IPS-18a (cell line): ENCODE data around the gene CREB5.

Source experiments
- H3K27ac ChIP-seq: one replicate; pipeline ENCODE4 v1.5.1; 2013; ENCODE audit warnings: low read length
- H3K27me3 ChIP-seq: one replicate; pipeline ENCODE4 v1.6.1; 2013; ENCODE audit warnings: mild to moderate bottlenecking, low read length; ENCODE audit not compliant: control insufficient read depth, insufficient read depth
- H3K36me3 ChIP-seq: one replicate; pipeline ENCODE4 v1.6.1; 2013; ENCODE audit warnings: low read depth, low read length; ENCODE audit not compliant: control insufficient read depth
- H3K4me1 ChIP-seq: one replicate; pipeline ENCODE4 v1.6.1; 2013; ENCODE audit warnings: low read depth, low read length; ENCODE audit not compliant: control insufficient read depth
- H3K4me3 ChIP-seq: one replicate; pipeline ENCODE4 v1.5.1; 2013; ENCODE audit warnings: low read length
- H3K9ac ChIP-seq: one replicate; pipeline ENCODE4 v1.6.1; 2013; ENCODE audit warnings: mild to moderate bottlenecking, low read length, moderate library complexity
- H3K9me3 ChIP-seq: one replicate; pipeline ENCODE4 v1.6.1; 2013; ENCODE audit warnings: low read depth, low read length; ENCODE audit not compliant: control insufficient read depth

Gene CREB5

GRCh38 chr7:28469562-28469961 is 57.2 kb downstream of the CREB5 start:
- no peaks in the 10 kb centered on the region for H3K27me3 ChIP-seq
- H3K27ac ChIP-seq, result no peak overlapping the region
- H3K4me1 ChIP-seq, result no peaks in the 10 kb centered on the region

GRCh38 chr7:28470344-28470743 is 58.0 kb downstream of the CREB5 start:
- H3K4me1 ChIP-seq, result no peaks in the 10 kb centered on the region
- no peak overlapping the region for H3K4me3 ChIP-seq
- no peak overlapping the region for H3K9ac ChIP-seq
- no peak overlapping the region for H3K27ac ChIP-seq
- H3K36me3 ChIP-seq, result no peaks in the 10 kb centered on the region
- H3K9me3 ChIP-seq, result no peaks in the 10 kb centered on the region
- no peaks in the 10 kb centered on the region for H3K27me3 ChIP-seq

More at GRCh38 chr7:28469562-28469961, 57.2 kb downstream of the CREB5 start:
- Histone ChIP-seq H3K9me3 (no peaks in the 10 kb centered on the region), H3K36me3 (no peaks in the 10 kb centered on the region), H3K4me3 (no peak overlapping the region), H3K9ac (no peak overlapping the region)

GRCh38 chr7:28472332-28472731 is 60.0 kb downstream of the CREB5 start:
- no peak overlapping the region for H3K9ac ChIP-seq
- H3K36me3 ChIP-seq, result no peaks in the 10 kb centered on the region
- no peaks in the 10 kb centered on the region for H3K27me3 ChIP-seq
- no peak overlapping the region for H3K4me3 ChIP-seq
- H3K27ac ChIP-seq, result no peak overlapping the region
- no peaks in the 10 kb centered on the region for H3K4me1 ChIP-seq
- no peaks in the 10 kb centered on the region for H3K9me3 ChIP-seq

GRCh38 chr7:28473571-28474281 is 61.4 kb downstream of the CREB5 start:
- Histone ChIP-seq H3K9ac (no peak overlapping the region), H3K27ac (no peak overlapping the region), H3K9me3 (no peaks in the 10 kb centered on the region), H3K36me3 (no peaks in the 10 kb centered on the region), H3K27me3 (no peaks in the 10 kb centered on the region), H3K4me3 (no peak overlapping the region), H3K4me1 (no peaks in the 10 kb centered on the region)

GRCh38 chr7:28474282-28474638 is 61.9 kb downstream of the CREB5 start:
- Histone ChIP-seq H3K9me3 (no peaks in the 10 kb centered on the region), H3K4me3 (no peak overlapping the region), H3K4me1 (peaks cover 3% of the 10 kb centered on the region), H3K27ac (no peak overlapping the region), H3K9ac (no peak overlapping the region), H3K27me3 (no peaks in the 10 kb centered on the region), H3K36me3 (no peaks in the 10 kb centered on the region)

- peaks cover 6% of the 10 kb centered on the region for H3K4me1 ChIP-seq
- H3K9ac ChIP-seq, result no peak overlapping the region
- H3K36me3 ChIP-seq, result no peaks in the 10 kb centered on the region
- no peak overlapping the region for H3K27ac ChIP-seq
- no peak overlapping the region for H3K4me3 ChIP-seq
- H3K9me3 ChIP-seq, result no peaks in the 10 kb centered on the region
- H3K27me3 ChIP-seq, result no peaks in the 10 kb centered on the region
These were observed 62.3 kb downstream of the CREB5 start for GRCh38 chr7:28474640-28475039.

- Histone ChIP-seq H3K9me3 (no peaks in the 10 kb centered on the region), H3K9ac (no peak overlapping the region), H3K27ac (no peak overlapping the region), H3K36me3 (no peaks in the 10 kb centered on the region), H3K4me1 (peaks cover 27% of the 10 kb centered on the region), H3K4me3 (no peak overlapping the region), H3K27me3 (no peaks in the 10 kb centered on the region)
These were observed 64.7 kb downstream of the CREB5 start for GRCh38 chr7:28477041-28477442.

- Histone ChIP-seq H3K9ac (no peak overlapping the region), H3K9me3 (no peaks in the 10 kb centered on the region), H3K36me3 (no peaks in the 10 kb centered on the region), H3K27ac (no peak overlapping the region), H3K4me3 (no peak overlapping the region), H3K4me1 (peaks cover 43% of the 10 kb centered on the region), H3K27me3 (no peaks in the 10 kb centered on the region)
These were observed 66.3 kb downstream of the CREB5 start for GRCh38 chr7:28478656-28479055.

GRCh38 chr7:28479507-28479947 is 67.2 kb downstream of the CREB5 start:
- H3K27ac ChIP-seq, result no peak overlapping the region
- peaks cover 51% of the 10 kb centered on the region for H3K4me1 ChIP-seq
- no peaks in the 10 kb centered on the region for H3K36me3 ChIP-seq
- no peak overlapping the region for H3K4me3 ChIP-seq
- H3K9me3 ChIP-seq, result no peaks in the 10 kb centered on the region
- H3K27me3 ChIP-seq, result no peaks in the 10 kb centered on the region
- no peak overlapping the region for H3K9ac ChIP-seq

- no peaks in the 10 kb centered on the region for H3K27me3 ChIP-seq
- H3K36me3 ChIP-seq, result no peaks in the 10 kb centered on the region
- H3K9me3 ChIP-seq, result no peaks in the 10 kb centered on the region
- peaks cover 55% of the 10 kb centered on the region for H3K4me1 ChIP-seq
- no peak overlapping the region for H3K9ac ChIP-seq
- no peak overlapping the region for H3K27ac ChIP-seq
- H3K4me3 ChIP-seq, result no peak overlapping the region
These were observed 68.3 kb downstream of the CREB5 start for GRCh38 chr7:28480595-28480994.

GRCh38 chr7:28481091-28481926 is 69.0 kb downstream of the CREB5 start:
- H3K27ac ChIP-seq, result no peak overlapping the region
- H3K9me3 ChIP-seq, result no peaks in the 10 kb centered on the region
- H3K4me1 ChIP-seq, result peaks cover 55% of the 10 kb centered on the region
- H3K36me3 ChIP-seq, result no peaks in the 10 kb centered on the region
- no peak overlapping the region for H3K4me3 ChIP-seq
- no peaks in the 10 kb centered on the region for H3K27me3 ChIP-seq
- H3K9ac ChIP-seq, result no peak overlapping the region

- no peaks in the 10 kb centered on the region for H3K27me3 ChIP-seq
- peaks cover 55% of the 10 kb centered on the region for H3K4me1 ChIP-seq
- H3K36me3 ChIP-seq, result no peaks in the 10 kb centered on the region
- H3K9ac ChIP-seq, result no peak overlapping the region
- no peak overlapping the region for H3K4me3 ChIP-seq
- no peaks in the 10 kb centered on the region for H3K9me3 ChIP-seq
- H3K27ac ChIP-seq, result no peak overlapping the region
These were observed 70.8 kb downstream of the CREB5 start for GRCh38 chr7:28483112-28483511.
